HG03196 (cell line): Measurements from ENCODE around the gene GPATCH11.

ENCODE experiments used
- ATAC-seq: cut with Tn5 transposase; IDR thresholded peaks from one replicate; pipeline ENCODE4 v1.9.1; 2021; ENCODE audit not compliant: unreplicated experiment

The GPATCH11 gene

DNA sequence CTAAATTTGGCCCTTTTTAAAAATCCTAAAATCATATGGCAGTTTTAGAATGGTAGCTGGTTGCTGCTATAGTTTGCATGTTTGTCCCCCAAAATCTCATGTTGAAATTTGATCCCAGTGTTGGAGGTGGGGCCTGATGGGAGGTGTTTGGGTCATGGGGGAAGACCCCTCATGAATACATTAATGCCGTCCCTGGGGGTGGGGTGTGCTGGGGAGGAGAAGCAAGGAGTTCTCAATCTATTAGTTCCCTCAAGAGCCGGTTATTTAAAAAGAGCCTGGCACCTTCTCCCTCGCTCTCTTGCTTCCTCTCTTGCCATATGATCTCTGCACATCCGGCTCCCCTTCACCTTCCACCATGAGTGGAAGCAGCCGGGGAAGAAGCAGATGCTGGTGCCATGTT is 20.8 kb downstream of the GPATCH11 start:
- ATAC-seq = no peak

DNA sequence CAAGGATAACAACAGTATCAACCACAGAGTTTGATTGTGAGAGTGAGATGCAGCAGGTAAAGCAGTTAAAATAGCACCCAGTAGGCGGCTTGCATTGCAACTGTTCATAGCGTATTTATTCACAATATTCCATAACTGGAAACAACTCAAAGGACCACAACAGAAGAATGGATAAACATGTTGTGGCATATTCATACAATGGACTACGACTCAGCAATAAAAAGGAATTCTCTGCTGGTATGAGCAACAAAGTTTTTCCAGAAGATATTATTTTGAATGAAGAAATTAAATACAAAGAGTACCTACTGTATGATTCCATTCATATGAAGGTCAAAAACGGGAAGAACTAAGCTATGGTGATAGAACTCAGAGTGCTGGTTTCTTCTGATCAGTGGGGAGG is 25.2 kb downstream of the GPATCH11 start:
- no peak for ATAC-seq

DNA sequence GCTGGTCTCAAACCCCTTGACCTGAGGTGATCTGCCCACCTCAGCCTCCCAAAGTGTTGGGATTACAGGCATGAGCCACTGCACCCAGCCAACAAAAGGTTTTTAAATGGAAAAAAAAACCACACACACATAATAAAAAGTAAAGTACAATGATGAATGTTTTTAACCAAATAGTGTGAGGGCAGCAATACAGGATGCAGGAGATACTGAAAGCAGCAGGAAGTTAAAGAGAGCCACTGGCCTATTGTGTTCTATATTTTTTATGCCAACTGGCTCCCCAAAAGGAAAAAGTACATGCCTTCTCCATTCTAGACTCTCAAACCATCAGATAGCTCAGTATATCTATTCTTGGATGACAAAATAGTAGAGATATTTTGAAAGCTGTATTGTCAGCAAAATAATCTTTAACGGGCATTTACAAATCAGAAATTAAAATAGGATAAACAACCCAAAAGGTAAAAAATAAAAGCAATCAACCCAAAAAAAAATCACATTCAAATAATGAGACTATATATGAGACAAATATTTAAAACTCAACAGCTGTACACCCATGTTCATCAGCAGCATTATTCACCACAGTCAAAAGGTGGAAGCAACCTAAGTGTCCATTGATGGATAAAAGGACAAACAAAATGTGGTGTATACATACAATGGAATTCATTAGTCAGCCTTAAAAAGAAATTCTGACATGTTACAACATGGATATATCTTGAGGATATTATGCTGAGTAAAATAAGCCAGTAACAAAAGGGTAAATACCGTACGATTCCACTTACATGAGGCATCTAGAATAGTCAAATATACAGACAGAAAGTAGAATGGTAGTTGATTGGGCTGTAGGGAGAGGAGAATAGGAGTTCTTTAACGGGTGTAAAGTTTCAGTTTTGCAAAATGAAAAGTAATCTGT is 26.2 kb downstream of the GPATCH11 start:
- ATAC-seq = no peak

DNA sequence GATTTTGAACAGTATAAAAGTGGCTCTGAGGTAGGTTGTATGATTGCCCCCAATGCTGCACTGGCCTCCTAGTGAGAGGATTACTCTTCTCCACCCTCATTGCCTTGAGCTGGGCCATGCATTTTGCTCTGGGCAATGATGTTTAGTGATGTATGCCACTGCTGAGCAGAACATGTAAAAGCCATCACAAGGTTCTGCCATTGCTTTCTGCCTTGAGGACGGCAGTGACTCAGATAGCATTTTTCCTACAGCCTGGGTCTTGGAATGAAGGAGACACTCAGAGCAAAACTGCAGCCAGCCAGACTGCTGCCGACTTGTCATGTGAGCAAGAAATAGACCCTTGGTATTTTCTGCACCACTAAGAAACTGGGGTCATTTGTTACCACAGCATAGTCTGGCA is 27.6 kb downstream of the GPATCH11 start:
- no peak for ATAC-seq

DNA sequence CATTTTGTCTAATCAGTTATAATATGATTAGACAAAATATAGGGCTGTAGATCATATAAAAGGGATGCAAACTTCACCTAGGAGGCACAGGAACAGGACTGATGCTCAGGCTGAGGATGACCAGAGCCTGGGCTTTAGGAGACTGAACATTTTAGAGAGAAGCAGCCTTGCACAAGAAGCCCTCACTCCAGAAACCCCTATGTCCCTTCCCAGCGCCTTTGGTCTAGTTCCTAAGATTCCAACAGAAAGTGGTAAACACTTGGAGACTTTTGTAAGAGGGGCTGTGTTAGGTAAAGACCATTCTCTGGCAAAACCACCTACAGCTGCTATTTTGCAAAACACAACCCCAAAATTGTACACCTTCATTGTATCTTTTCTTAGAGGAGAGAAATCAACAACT is 33.2 kb downstream of the GPATCH11 start:
- no peak for ATAC-seq

DNA sequence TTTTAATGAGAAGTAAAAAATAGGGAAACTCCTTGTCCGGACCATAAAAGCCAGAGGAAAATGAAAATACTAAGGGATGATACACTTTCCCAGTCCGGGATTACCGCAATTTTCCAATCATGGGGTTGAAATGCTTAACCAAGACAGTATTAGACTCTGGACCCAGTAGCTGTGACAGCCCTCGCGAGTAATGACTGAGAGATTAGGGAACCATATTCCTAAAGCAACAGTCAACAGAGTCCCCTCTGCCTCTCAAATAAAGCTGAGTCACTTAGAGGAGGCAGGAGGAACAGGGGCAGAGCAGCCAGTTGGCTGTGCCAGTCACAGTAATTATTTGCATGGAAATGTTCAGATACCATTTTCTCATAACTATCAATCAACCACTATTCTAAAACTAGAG is 34.8 kb downstream of the GPATCH11 start:
- ATAC-seq = no peak

DNA sequence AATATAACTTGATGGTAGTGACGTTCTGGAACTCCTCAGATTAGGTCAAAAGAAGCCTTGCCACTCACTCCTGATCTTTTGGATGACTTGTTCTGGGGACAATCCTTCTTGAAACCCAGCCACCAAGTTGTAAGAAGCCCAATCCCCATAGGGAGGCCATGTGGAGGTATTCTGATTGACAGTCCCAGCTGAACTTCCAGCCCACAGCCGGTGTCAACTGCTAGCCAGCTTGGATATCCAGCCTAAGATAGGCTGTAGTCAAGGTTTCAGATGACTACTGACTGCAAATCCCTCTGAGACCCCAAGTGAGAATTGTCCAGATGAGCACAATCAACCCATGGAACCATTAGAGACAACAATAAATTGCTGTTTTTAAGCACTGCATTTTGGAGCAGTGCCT is 41.1 kb downstream of the GPATCH11 start:
- no peak for ATAC-seq

DNA sequence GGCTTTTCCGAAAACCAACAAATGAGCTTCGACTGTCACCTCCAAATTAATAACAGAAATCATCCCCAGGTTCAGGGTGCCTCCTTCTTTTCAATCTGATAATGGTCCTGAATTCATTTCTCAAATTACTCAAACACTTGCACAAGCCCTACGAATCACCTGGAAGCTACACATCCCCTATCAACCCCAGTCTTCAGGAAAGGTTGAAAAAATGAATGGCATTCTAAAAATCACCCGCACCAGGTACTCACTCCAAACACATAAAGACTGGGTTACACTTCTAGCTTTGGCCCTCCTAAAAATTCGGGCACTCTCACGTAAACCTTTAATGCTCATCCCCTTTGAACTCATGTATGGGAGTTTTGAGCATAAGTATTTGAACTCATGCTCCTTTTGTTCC is 48.6 kb downstream of the GPATCH11 start:
- no peak for ATAC-seq

DNA sequence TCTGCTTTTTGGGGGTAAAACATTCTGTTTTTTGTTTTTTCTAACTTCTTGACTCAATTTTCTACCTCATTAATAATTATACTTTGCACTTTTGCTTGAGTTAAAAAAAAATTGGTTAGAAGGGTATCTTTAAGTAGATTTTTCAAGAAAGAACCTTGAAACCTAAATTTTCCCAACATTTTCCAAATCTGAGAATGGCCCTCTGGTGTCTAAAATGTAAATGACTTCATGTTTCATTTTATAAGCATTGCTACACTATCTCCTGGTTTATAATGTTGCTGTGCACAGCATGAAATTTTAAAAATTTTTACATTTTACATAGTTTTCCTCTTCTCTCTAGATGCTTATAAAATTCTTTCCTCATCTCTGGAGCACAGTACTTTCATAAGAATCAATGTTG is 58.2 kb downstream of the GPATCH11 start:
- no peak for ATAC-seq

DNA sequence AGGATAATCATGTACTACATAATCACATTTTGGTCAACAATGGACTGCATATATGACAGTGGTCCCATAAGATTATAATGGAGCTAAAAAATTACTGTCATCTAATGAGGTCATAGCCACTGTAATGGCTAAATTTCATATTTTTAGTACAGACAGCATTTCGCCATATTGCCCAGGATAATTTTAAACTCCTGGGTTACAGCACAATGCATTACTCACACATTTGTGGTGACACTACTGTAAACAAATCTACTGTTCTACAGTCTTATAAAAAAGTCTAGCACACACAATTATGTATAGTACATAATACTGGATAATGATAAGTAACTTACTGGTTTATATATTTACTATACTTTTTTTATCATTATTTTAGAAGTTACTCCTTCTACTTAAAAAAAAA is 59.7 kb downstream of the GPATCH11 start:
- ATAC-seq = no peak

DNA sequence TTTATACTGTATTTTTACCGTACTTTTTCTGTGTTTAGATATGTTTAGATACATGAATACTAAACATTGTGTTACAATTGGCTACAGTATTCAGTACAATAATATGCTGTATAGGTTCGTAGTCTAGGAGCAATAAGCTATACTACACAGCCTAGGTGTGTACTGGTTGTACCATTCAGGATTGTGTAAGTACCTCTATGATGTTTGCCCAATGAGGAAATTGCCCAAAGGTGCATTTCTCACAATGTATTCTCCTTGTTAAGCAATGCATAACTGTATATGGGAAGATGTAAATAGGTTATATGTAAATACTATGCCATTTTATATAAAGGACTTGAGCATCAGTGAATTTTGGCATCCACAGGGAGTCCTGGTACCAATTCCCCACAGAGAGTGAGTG is 61.7 kb downstream of the GPATCH11 start:
- no peak for ATAC-seq

DNA sequence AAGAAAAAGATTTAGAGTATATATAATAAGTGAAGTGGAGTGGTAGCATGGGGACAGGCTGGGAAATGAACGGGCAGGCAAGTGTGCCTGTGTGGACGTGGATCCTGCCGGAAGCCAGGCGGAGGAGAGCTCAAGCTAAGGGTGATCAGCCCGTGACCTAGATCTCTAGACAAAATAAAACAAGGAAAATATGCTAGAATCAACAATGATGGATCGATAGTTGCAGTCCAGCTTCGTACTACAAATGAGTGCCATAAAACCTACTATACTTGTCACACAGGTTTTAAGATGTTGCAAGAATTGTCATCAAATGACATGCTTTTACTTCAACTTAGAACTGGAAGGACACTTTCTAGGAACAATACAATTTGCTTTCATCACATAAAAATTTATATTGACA is 64.0 kb downstream of the GPATCH11 start:
- ATAC-seq = no peak
